K562 (cell line): ENCODE data around the gene ACER3. TPM values are rescaled to one million over a fixed set of nuclear protein-coding genes. Genes with fewer than 3 reads are reported as not detected.

Experiments
- BRCA1 ChIP-seq, 2 experiments: fragments of 450-650 bp in 1 of 2; sonication (generic) in 1 of 2; formaldehyde crosslinking in 1 of 2; IDR thresholded peaks; 2 replicates each; pipeline versions ENCODE4 v1.5.0 to v1.6.1; 2017 to 2020; ENCODE audit warnings: mild to moderate bottlenecking in 1 of 2, missing genetic modification reagents in 1 of 2
- E2F6 ChIP-seq, 2 experiments: IDR thresholded peaks; 2 replicates each; pipeline ENCODE4 v1.6.1; 2011; ENCODE audit warnings: borderline replicate concordance in 1 of 2, control low read depth in 1 of 2, low read depth in 1 of 2, low read length in 1 of 2, mild to moderate bottlenecking in 1 of 2, mixed read lengths in 1 of 2, moderate library complexity in 1 of 2; ENCODE audit not compliant: insufficient read depth in 1 of 2, insufficient read length in 1 of 2, poor library complexity in 1 of 2, severe bottlenecking in 1 of 2; ENCODE audit errors: extremely low read depth in 1 of 2
- HCFC1 ChIP-seq: IDR thresholded peaks from 2 replicates; pipeline ENCODE4 v1.6.1; 2012; ENCODE audit warnings: low read depth, low read length, improper control_type of control experiment
- HOXB6 ChIP-seq: fragments of 250-450 bp; sonication (Bioruptor Pico); IDR thresholded peaks from 2 replicates; pipeline ENCODE4 v1.5.1; 2022; ENCODE audit warnings: mild to moderate bottlenecking, borderline replicate concordance
- NFRKB ChIP-seq: fragments of 450-650 bp; IDR thresholded peaks from 2 replicates; pipeline ENCODE4 v1.6.1; 2016; ENCODE audit warnings: low read depth
- NUFIP1 ChIP-seq: fragments of 450-650 bp; IDR thresholded peaks from 2 replicates; pipeline ENCODE4 v1.6.1; 2018; ENCODE audit not compliant: partially characterized antibody
- SMAD4 ChIP-seq: fragments of 250-450 bp; sonication (Bioruptor Pico); conservative IDR thresholded peaks from 2 replicates; pipeline ENCODE4 v1.8.0; 2021; ENCODE audit warnings: inconsistent platforms, mild to moderate bottlenecking, moderate library complexity
- SMARCA5 ChIP-seq: fragments of 450-650 bp; IDR thresholded peaks from 2 replicates; pipeline ENCODE4 v1.6.1; 2016
- SNRNP70 ChIP-seq: fragments of 200-400 bp; formaldehyde crosslinking; optimal IDR thresholded peaks from 2 replicates; pipeline ENCODE3; 2017; ENCODE audit warnings: low read depth, low read length
- ZKSCAN3 ChIP-seq: fragments of 250-450 bp; sonication (Bioruptor Pico); IDR thresholded peaks from 2 replicates; pipeline ENCODE4 v1.4.0; 2020
- ZNF586 ChIP-seq: fragments of 450-650 bp; formaldehyde crosslinking; conservative IDR thresholded peaks from 2 replicates; pipeline ENCODE4 v1.4.0; 2020; ENCODE audit warnings: mild to moderate bottlenecking, moderate library complexity
- polyA plus RNA-seq, 8 experiments: library from polyadenylated mRNA; depleted of rRNA in 4 of 8; stranded (reverse) in 5 of 8; unstranded in 3 of 8; fragments of >200 nt; fragmentation: Nextera tagmentation in 2 of 8; fragmentation: Illumina TruSeq in 1 of 8; extraction: Ambion mirVana in 2 of 8; extraction: Trizol in 1 of 8; gene quantifications; 2 replicates each; pipeline versions ENCODE4 v1.2.1 to v1.2.3, GENCODE V29; 2011 to 2014; ENCODE audit warnings: inconsistent platforms in 1 of 8, missing spikeins in 1 of 8
- total RNA-seq, 7 experiments: library from RNA; depleted of rRNA in 6 of 7; stranded (reverse); fragments of >200 nt in 6 of 7; fragmentation: Illumina TruSeq in 2 of 7; extraction: Trizol in 2 of 7; gene quantifications; 2 replicates each; pipeline versions ENCODE4 v1.2.1 to v1.2.3, GENCODE V29; 2011 to 2021; ENCODE audit warnings: low replicate concordance in 1 of 7
- TF ChIP-seq, protein P1 (sequence below): sonication (generic); formaldehyde crosslinking; IDR thresholded peaks from 2 replicates; pipeline ENCODE4 v1.8.1; 2023; ENCODE audit warnings: mild to moderate bottlenecking, missing genetic modification reagents
- TF ChIP-seq, protein P2 (sequence below): sonication (generic); formaldehyde crosslinking; IDR thresholded peaks from 2 replicates; pipeline ENCODE4 v1.8.0; 2022; ENCODE audit warnings: mild to moderate bottlenecking, low read depth, missing genetic modification reagents
- TF ChIP-seq, protein P3 (sequence below): fragments of 450-650 bp; IDR thresholded peaks from 2 replicates; pipeline ENCODE4 v1.6.1; 2016; ENCODE audit warnings: low read depth

ACER3 gene
- total and polyA plus RNA-seq, 9 of the 15 experiments (the other 6 are each of a cell fraction or from before 2014, with no cell fraction given): 2.0 to 23.8 (median 9.5) TPM

- TF ChIP-seq, protein P1, sequence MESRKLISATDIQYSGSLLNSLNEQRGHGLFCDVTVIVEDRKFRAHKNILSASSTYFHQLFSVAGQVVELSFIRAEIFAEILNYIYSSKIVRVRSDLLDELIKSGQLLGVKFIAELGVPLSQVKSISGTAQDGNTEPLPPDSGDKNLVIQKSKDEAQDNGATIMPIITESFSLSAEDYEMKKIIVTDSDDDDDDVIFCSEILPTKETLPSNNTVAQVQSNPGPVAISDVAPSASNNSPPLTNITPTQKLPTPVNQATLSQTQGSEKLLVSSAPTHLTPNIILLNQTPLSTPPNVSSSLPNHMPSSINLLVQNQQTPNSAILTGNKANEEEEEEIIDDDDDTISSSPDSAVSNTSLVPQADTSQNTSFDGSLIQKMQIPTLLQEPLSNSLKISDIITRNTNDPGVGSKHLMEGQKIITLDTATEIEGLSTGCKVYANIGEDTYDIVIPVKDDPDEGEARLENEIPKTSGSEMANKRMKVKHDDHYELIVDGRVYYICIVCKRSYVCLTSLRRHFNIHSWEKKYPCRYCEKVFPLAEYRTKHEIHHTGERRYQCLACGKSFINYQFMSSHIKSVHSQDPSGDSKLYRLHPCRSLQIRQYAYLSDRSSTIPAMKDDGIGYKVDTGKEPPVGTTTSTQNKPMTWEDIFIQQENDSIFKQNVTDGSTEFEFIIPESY (CRISPR knock-in tag): no peak
- TF ChIP-seq E2F6 (IDR thresholded peaks at IDR 0.05; ENCODE audit: borderline replicate concordance in 1 of 2, extremely low read depth in 1 of 2, insufficient read depth in 1 of 2, insufficient read length in 1 of 2, low read depth in 1 of 2, low read length in 1 of 2, poor library complexity in 1 of 2, severe bottlenecking in 1 of 2): peak in 1 of 2 experiments; percentile 63
- TF ChIP-seq BRCA1 (IDR thresholded peaks at IDR 0.05): no peak
- no peak for TF ChIP-seq BRCA1 (CRISPR knock-in tag; IDR thresholded peaks at IDR 0.05)
- TF ChIP-seq, protein P2, sequence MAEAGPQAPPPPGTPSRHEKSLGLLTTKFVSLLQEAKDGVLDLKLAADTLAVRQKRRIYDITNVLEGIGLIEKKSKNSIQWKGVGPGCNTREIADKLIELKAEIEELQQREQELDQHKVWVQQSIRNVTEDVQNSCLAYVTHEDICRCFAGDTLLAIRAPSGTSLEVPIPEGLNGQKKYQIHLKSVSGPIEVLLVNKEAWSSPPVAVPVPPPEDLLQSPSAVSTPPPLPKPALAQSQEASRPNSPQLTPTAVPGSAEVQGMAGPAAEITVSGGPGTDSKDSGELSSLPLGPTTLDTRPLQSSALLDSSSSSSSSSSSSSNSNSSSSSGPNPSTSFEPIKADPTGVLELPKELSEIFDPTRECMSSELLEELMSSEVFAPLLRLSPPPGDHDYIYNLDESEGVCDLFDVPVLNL (CRISPR knock-in tag): no peak
- TF ChIP-seq NUFIP1: no peak
- no peak for TF ChIP-seq SMARCA5
- TF ChIP-seq SMAD4 (CRISPR knock-in tag): 0 out of 2 replicates have a peak, but pooled peaks have one; percentile 56
- TF ChIP-seq SNRNP70: no peak
- no peak for TF ChIP-seq HOXB6 (CRISPR knock-in tag)
- TF ChIP-seq HCFC1: no peak; the same call in 1 of the 2 replicates
- TF ChIP-seq ZNF586 (CRISPR knock-in tag): no peak
- TF ChIP-seq, protein P3, sequence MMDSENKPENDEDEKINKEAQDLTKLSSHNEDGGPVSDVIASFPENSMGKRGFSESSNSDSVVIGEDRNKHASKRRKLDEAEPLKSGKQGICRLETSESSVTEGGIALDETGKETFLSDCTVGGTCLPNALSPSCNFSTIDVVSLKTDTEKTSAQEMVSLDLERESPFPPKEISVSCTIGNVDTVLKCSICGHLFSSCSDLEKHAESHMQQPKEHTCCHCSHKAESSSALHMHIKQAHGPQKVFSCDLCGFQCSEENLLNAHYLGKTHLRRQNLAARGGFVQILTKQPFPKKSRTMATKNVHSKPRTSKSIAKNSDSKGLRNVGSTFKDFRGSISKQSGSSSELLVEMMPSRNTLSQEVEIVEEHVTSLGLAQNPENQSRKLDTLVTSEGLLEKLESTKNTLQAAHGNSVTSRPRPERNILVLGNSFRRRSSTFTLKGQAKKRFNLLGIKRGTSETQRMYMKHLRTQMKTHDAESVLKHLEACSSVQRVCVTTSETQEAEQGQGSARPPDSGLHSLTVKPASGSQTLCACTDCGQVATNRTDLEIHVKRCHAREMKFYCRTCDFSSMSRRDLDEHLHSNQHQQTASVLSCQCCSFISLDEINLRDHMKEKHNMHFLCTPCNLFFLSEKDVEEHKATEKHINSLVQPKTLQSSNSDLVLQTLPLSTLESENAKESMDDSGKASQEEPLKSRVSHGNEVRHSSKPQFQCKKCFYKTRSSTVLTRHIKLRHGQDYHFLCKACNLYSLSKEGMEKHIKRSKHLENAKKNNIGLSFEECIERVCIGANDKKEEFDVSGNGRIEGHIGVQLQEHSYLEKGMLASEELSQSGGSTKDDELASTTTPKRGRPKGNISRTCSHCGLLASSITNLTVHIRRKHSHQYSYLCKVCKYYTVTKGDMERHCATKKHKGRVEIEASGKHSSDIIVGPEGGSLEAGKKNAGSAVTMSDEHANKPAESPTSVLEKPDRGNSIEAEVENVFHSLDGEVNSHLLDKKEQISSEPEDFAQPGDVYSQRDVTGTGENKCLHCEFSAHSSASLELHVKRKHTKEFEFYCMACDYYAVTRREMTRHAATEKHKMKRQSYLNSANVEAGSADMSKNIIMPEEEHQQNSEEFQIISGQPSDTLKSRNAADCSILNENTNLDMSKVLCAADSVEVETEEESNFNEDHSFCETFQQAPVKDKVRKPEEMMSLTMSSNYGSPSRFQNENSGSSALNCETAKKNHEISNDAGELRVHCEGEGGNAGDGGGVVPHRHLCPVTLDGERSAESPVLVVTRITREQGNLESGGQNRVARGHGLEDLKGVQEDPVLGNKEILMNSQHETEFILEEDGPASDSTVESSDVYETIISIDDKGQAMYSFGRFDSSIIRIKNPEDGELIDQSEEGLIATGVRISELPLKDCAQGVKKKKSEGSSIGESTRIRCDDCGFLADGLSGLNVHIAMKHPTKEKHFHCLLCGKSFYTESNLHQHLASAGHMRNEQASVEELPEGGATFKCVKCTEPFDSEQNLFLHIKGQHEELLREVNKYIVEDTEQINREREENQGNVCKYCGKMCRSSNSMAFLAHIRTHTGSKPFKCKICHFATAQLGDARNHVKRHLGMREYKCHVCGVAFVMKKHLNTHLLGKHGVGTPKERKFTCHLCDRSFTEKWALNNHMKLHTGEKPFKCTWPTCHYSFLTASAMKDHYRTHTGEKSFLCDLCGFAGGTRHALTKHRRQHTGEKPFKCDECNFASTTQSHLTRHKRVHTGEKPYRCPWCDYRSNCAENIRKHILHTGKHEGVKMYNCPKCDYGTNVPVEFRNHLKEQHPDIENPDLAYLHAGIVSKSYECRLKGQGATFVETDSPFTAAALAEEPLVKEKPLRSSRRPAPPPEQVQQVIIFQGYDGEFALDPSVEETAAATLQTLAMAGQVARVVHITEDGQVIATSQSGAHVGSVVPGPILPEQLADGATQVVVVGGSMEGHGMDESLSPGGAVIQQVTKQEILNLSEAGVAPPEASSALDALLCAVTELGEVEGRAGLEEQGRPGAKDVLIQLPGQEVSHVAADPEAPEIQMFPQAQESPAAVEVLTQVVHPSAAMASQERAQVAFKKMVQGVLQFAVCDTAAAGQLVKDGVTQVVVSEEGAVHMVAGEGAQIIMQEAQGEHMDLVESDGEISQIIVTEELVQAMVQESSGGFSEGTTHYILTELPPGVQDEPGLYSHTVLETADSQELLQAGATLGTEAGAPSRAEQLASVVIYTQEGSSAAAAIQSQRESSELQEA: no peak
- no peak for TF ChIP-seq ZKSCAN3 (CRISPR knock-in tag)
- TF ChIP-seq NFRKB: no peak
Measured at GRCh38 chr11:76860539-76861475, at the start of gene ACER3 (continued).
